ENCODE data around the gene CTIF.
A peak's percentile ranks its signal among the peaks of the same experiment; 100 is the strongest.

CTIF gene

GRCh38 chr18:48662011-48662661 is 123.3 kb downstream of the CTIF start:
- Histone ChIP-seq H3K4me3 (ENCODE audit: insufficient read depth in 1 of 2, low read depth in 1 of 2, low read length in 2 of 2) (no peak overlapping the region), H3K14ac (ENCODE audit: low read length in 2 of 2) (peak overlapping the region in 1 of 2 experiments; percentile 68), H3K27me3 (ENCODE audit: control insufficient read depth in 1 of 2, insufficient read depth in 1 of 2, low read length in 2 of 2) (no peaks in the 10 kb centered on the region), H3K27ac (ENCODE audit: low read length, poor library complexity, severe bottlenecking) (peak overlapping the region; percentile 59), H2AFZ (ENCODE audit: low read depth, low read length) (no peak overlapping the region), H3K23ac (ENCODE audit: low read length in 2 of 2) (no peak overlapping the region), H3K4me2 (ENCODE audit: low read length, poor library complexity, severe bottlenecking) (no peak overlapping the region), H3K9me3 (ENCODE audit: control insufficient read depth, low read length) (peaks cover 9% of the 10 kb centered on the region), H2BK12ac (ENCODE audit: low read length in 2 of 2) (peak overlapping the region in 1 of 2 experiments; percentile 75), H3K4me1 (ENCODE audit: control insufficient read depth, insufficient read depth, low read depth, low read length) (peaks cover 33% of the 10 kb centered on the region), H2BK15ac (ENCODE audit: low read depth, poor library complexity, severe bottlenecking) (peak overlapping the region; percentile 6), H4K8ac (ENCODE audit: low read length) (peak overlapping the region; percentile 77), H3K18ac (ENCODE audit: low read depth in 1 of 2, low read length in 2 of 2) (peak overlapping the region; percentile 56 to 75), H2BK5ac (ENCODE audit: low read depth, low read length, poor library complexity, severe bottlenecking) (no peak overlapping the region), H3K4ac (ENCODE audit: low read depth in 1 of 2, low read length in 2 of 2) (peak overlapping the region in 1 of 2 experiments; percentile 37), H3K36me3 (ENCODE audit: control insufficient read depth in 1 of 2, insufficient read depth in 2 of 2, low read depth in 1 of 2, low read length in 2 of 2) (peaks cover 18 to 27% of the 10 kb centered on the region in 2 experiments), H3K9ac (ENCODE audit: low read length) (no peak overlapping the region), H2BK120ac (ENCODE audit: low read depth, low read length) (no peak overlapping the region), H2AK5ac (ENCODE audit: low read length, severe bottlenecking) (peak overlapping the region; percentile 80), H3K79me1 (replicated peaks; ENCODE audit: low read length, poor library complexity, severe bottlenecking) (peaks cover 36% of the 10 kb centered on the region), H4K91ac (ENCODE audit: low read length) (peak overlapping the region; percentile 85)
- WGBS: 72% methylated on average over 9 of the region's 9 CpGs
- peak; percentile 76 for DNase-seq

- Histone ChIP-seq H2AK5ac (ENCODE audit: low read length, severe bottlenecking) (peak overlapping the region; percentile 43), H3K9ac (ENCODE audit: low read length) (no peak overlapping the region), H4K8ac (ENCODE audit: low read length) (no peak overlapping the region), H2BK15ac (ENCODE audit: low read depth, poor library complexity, severe bottlenecking) (peak overlapping the region; percentile 60), H3K4me1 (ENCODE audit: control insufficient read depth, insufficient read depth, low read depth, low read length) (peaks cover 32% of the 10 kb centered on the region), H3K4me3 (ENCODE audit: insufficient read depth in 1 of 2, low read depth in 1 of 2, low read length in 2 of 2) (no peak overlapping the region), H3K14ac (ENCODE audit: low read length in 2 of 2) (no peak overlapping the region), H2BK12ac (ENCODE audit: low read length in 2 of 2) (peak overlapping the region; percentile 3 to 8), H2BK120ac (ENCODE audit: low read depth, low read length) (peak overlapping the region; percentile 19), H3K4me2 (ENCODE audit: low read length, poor library complexity, severe bottlenecking) (no peak overlapping the region), H2BK5ac (ENCODE audit: low read depth, low read length, poor library complexity, severe bottlenecking) (no peak overlapping the region), H3K23ac (ENCODE audit: low read length in 2 of 2) (no peak overlapping the region), H3K9me3 (ENCODE audit: control insufficient read depth, low read length) (peaks cover 9% of the 10 kb centered on the region), H3K18ac (ENCODE audit: low read depth in 1 of 2, low read length in 2 of 2) (peak overlapping the region in 1 of 2 experiments; percentile 21), H3K4ac (ENCODE audit: low read depth in 1 of 2, low read length in 2 of 2) (no peak overlapping the region), H3K27me3 (ENCODE audit: control insufficient read depth in 1 of 2, insufficient read depth in 1 of 2, low read length in 2 of 2) (no peaks in the 10 kb centered on the region), H3K79me1 (replicated peaks; ENCODE audit: low read length, poor library complexity, severe bottlenecking) (peaks cover 30% of the 10 kb centered on the region), H3K36me3 (ENCODE audit: control insufficient read depth in 1 of 2, insufficient read depth in 2 of 2, low read depth in 1 of 2, low read length in 2 of 2) (peaks cover 30 to 34% of the 10 kb centered on the region in 2 experiments), H3K27ac (ENCODE audit: low read length, poor library complexity, severe bottlenecking) (no peak overlapping the region), H2AFZ (ENCODE audit: low read depth, low read length) (no peak overlapping the region), H4K91ac (ENCODE audit: low read length) (no peak overlapping the region)
- WGBS: 89% methylated on average over 12 of the region's 14 CpGs
- DNase-seq: no peak
Measured at GRCh38 chr18:48663096-48663930, 124.5 kb downstream of the CTIF start.

- Histone ChIP-seq H2BK15ac (ENCODE audit: low read depth, poor library complexity, severe bottlenecking) (no peak overlapping the region), H3K4me3 (ENCODE audit: insufficient read depth in 1 of 2, low read depth in 1 of 2, low read length in 2 of 2) (no peak overlapping the region), H3K4me2 (ENCODE audit: low read length, poor library complexity, severe bottlenecking) (no peak overlapping the region), H3K79me1 (replicated peaks; ENCODE audit: low read length, poor library complexity, severe bottlenecking) (peaks cover 31% of the 10 kb centered on the region), H3K18ac (ENCODE audit: low read depth in 1 of 2, low read length in 2 of 2) (peak overlapping the region in 1 of 2 experiments; percentile 18), H3K14ac (ENCODE audit: low read length in 2 of 2) (no peak overlapping the region), H4K8ac (ENCODE audit: low read length) (peak overlapping the region; percentile 24), H3K23ac (ENCODE audit: low read length in 2 of 2) (no peak overlapping the region), H3K27me3 (ENCODE audit: control insufficient read depth in 1 of 2, insufficient read depth in 1 of 2, low read length in 2 of 2) (no peaks in the 10 kb centered on the region), H2BK120ac (ENCODE audit: low read depth, low read length) (no peak overlapping the region), H2AFZ (ENCODE audit: low read depth, low read length) (no peak overlapping the region), H2BK12ac (ENCODE audit: low read length in 2 of 2) (no peak overlapping the region), H3K27ac (ENCODE audit: low read length, poor library complexity, severe bottlenecking) (no peak overlapping the region), H3K9me3 (ENCODE audit: control insufficient read depth, low read length) (peaks cover 9% of the 10 kb centered on the region), H3K9ac (ENCODE audit: low read length) (no peak overlapping the region), H3K36me3 (ENCODE audit: control insufficient read depth in 1 of 2, insufficient read depth in 2 of 2, low read depth in 1 of 2, low read length in 2 of 2) (peaks cover 37 to 40% of the 10 kb centered on the region in 2 experiments), H2BK5ac (ENCODE audit: low read depth, low read length, poor library complexity, severe bottlenecking) (no peak overlapping the region), H4K91ac (ENCODE audit: low read length) (no peak overlapping the region), H3K4me1 (ENCODE audit: control insufficient read depth, insufficient read depth, low read depth, low read length) (peaks cover 33% of the 10 kb centered on the region), H3K4ac (ENCODE audit: low read depth in 1 of 2, low read length in 2 of 2) (no peak overlapping the region), H2AK5ac (ENCODE audit: low read length, severe bottlenecking) (peak overlapping the region; percentile 38)
- peak; percentile 57 for DNase-seq
- WGBS: 60% methylated on average over 24 of the region's 29 CpGs
Measured at GRCh38 chr18:48663931-48664847, 125.4 kb downstream of the CTIF start.

Data from mesenchymal stem cell (in vitro differentiated cells and primary cell).